ENCODE results near the gene ZNF10.

The ZNF10 gene

GRCh38 chr12:133130038-133130807, at the start of gene ZNF10, which contains the start of gene ZNF891:
TSS of gene ZNF10 (plus strand) at chr12:133130627. CDS start at chr12:133144493, 13,866 bp downstream.
TSS of gene ZNF891 (minus strand) at chr12:133130274. CDS start at chr12:133121918, 8,356 bp downstream.
- peak; percentile 93 for DNase-seq (ENCODE audit: low read depth)

GRCh38 chr12:133081159-133081780, 49.2 kb upstream of the ZNF10 start:
- DNase-seq (ENCODE audit: low read depth) = no peak

- no peak for DNase-seq (ENCODE audit: low read depth)
Measured at GRCh38 chr12:133083345-133083744, 47.1 kb upstream of the ZNF10 start.

GRCh38 chr12:133105620-133106019, 24.8 kb upstream of the ZNF10 start:
- DNase-seq (ENCODE audit: low read depth) = no peak

- DNase-seq (ENCODE audit: low read depth) = no peak
Measured at GRCh38 chr12:133106253-133106652, 24.2 kb upstream of the ZNF10 start.

GRCh38 chr12:133107121-133107520, 23.3 kb upstream of the ZNF10 start:
- DNase-seq (ENCODE audit: low read depth) = no peak

- no peak for DNase-seq (ENCODE audit: low read depth)
Measured at GRCh38 chr12:133108150-133108549, 22.3 kb upstream of the ZNF10 start.

- no peak for DNase-seq (ENCODE audit: low read depth)
Measured at GRCh38 chr12:133120385-133121191, 9.8 kb upstream of the ZNF10 start.

- no peak for DNase-seq (ENCODE audit: low read depth)
Measured at GRCh38 chr12:133124674-133125073, 5.8 kb upstream of the ZNF10 start.

- DNase-seq (ENCODE audit: low read depth) = no peak
Measured at GRCh38 chr12:133129368-133130037, 924 bp upstream of the ZNF10 start.

GRCh38 chr12:133130808-133131128, 341 bp downstream of the ZNF10 start:
- DNase-seq (ENCODE audit: low read depth) = no peak

GRCh38 chr12:133135747-133136146, 5.3 kb downstream of the ZNF10 start:
- DNase-seq (ENCODE audit: low read depth) = no peak

GRCh38 chr12:133145981-133146380, 15.6 kb downstream of the ZNF10 start:
- DNase-seq (ENCODE audit: low read depth) = no peak

GRCh38 chr12:133156125-133156690, 25.8 kb downstream of the ZNF10 start:
- DNase-seq (ENCODE audit: low read depth) = no peak

GRCh38 chr12:133165776-133166175, 35.3 kb downstream of the ZNF10 start:
- no peak for DNase-seq (ENCODE audit: low read depth)

- DNase-seq (ENCODE audit: low read depth) = no peak
Measured at GRCh38 chr12:133172491-133172890, 42.1 kb downstream of the ZNF10 start.

GRCh38 chr12:133174901-133175300, 44.5 kb downstream of the ZNF10 start:
- DNase-seq (ENCODE audit: low read depth) = no peak

GRCh38 chr12:133180669-133181068, 50.2 kb downstream of the ZNF10 start:
- no peak for DNase-seq (ENCODE audit: low read depth)

GRCh38 chr12:133181238-133181959, 51.0 kb downstream of the ZNF10 start, which contains the start of gene ZNF268:
TSS of gene ZNF268 (plus strand) at chr12:133181495. CDS start at chr12:133181998, 503 bp downstream.
- DNase-seq (ENCODE audit: low read depth) = peak; percentile 85

GRCh38 chr12:133190176-133190575, 59.7 kb downstream of the ZNF10 start:
- no peak for DNase-seq (ENCODE audit: low read depth)

GRCh38 chr12:133192847-133193246, 62.4 kb downstream of the ZNF10 start:
- DNase-seq (ENCODE audit: low read depth) = no peak

Data from stimulated activated CD8-positive, alpha-beta memory T cell treated with anti-CD3 and anti-CD28 coated beads, Interleukin-12 subunit alpha, Interleukin-12 subunit beta, amount 100 ng/mL, for 1 hour (primary cell).